ENCODE measurements around the gene WFIKKN1.

GRCh38 chr16:625117-625976 is 5.4 kb upstream of the WFIKKN1 start:
- no peak for TF ChIP-seq CTCF (conservative IDR thresholded peaks at IDR 0.05; ENCODE audit: low read depth, low read length)
- TF ChIP-seq SMC3 (IDR thresholded peaks at IDR 0.05; ENCODE audit: low read depth, low read length) = no peak
- TF ChIP-seq RCOR1 (IDR thresholded peaks at IDR 0.05; ENCODE audit: insufficient replicate concordance, low read length) = no peak
- no peak for TF ChIP-seq POLR2A (IDR thresholded peaks at IDR 0.05; ENCODE audit: low read depth, low read length)
- TF ChIP-seq FOS (IDR thresholded peaks at IDR 0.05; ENCODE audit: low read depth, low read length) = no peak
- TF ChIP-seq CEBPB (IDR thresholded peaks at IDR 0.05; ENCODE audit: low read depth, low read length) = no peak
- TF ChIP-seq BHLHE40 (IDR thresholded peaks at IDR 0.05; ENCODE audit: low read depth, low read length) = no peak
